ENCODE data around the gene DNAH9. TPM values are rescaled to one million over a fixed set of nuclear protein-coding genes. Genes with fewer than 3 reads are reported as not detected.

DNAH9 gene
- total and polyA plus RNA-seq, 2 donors = 0.79 to 1.2 TPM

GRCh38 chr17:11565591-11565990, 32.7 kb upstream of the DNAH9 start:
- 71% methylated on average over 4 of the region's 4 CpGs for WGBS
- Histone ChIP-seq H3K4me1 (ENCODE audit: insufficient read depth) (no peaks in the 10 kb centered on the region), H3K36me3 (ENCODE audit: insufficient read depth) (no peaks in the 10 kb centered on the region), H3K4me3 (ENCODE audit: low read depth, low read length) (no peak overlapping the region), H3K27ac (ENCODE audit: low read depth) (no peak overlapping the region)
- no peak for DNase-seq (ENCODE audit: extremely low spot score)

- 59% methylated on average over 3 of the region's 3 CpGs for WGBS
- no peak for DNase-seq (ENCODE audit: extremely low spot score)
Measured at GRCh38 chr17:11578998-11579397, 19.3 kb upstream of the DNAH9 start.

GRCh38 chr17:11580677-11581076, 17.6 kb upstream of the DNAH9 start:
- WGBS = 90% methylated on average over 3 of the region's 3 CpGs
- Histone ChIP-seq H3K27ac (ENCODE audit: low read depth) (no peak overlapping the region), H3K4me3 (ENCODE audit: low read depth, low read length) (no peak overlapping the region), H3K4me1 (ENCODE audit: insufficient read depth) (no peaks in the 10 kb centered on the region), H3K36me3 (ENCODE audit: insufficient read depth) (no peaks in the 10 kb centered on the region)
- DNase-seq (ENCODE audit: extremely low spot score) = no peak

More at GRCh38 chr17:11578998-11579397, 19.3 kb upstream of the DNAH9 start:
- H3K27ac ChIP-seq (ENCODE audit: low read depth) = no peak overlapping the region
- no peaks in the 10 kb centered on the region for H3K36me3 ChIP-seq (ENCODE audit: insufficient read depth)
- H3K4me1 ChIP-seq (ENCODE audit: insufficient read depth) = no peaks in the 10 kb centered on the region
- H3K4me3 ChIP-seq (ENCODE audit: low read depth, low read length) = no peak overlapping the region

- DNase-seq (ENCODE audit: extremely low spot score) = no peak
- Histone ChIP-seq H3K36me3 (ENCODE audit: insufficient read depth) (no peaks in the 10 kb centered on the region), H3K27ac (ENCODE audit: low read depth) (no peak overlapping the region), H3K4me1 (ENCODE audit: insufficient read depth) (no peaks in the 10 kb centered on the region), H3K4me3 (ENCODE audit: low read depth, low read length) (no peak overlapping the region)
- WGBS = 95% methylated on average over 5 of the region's 5 CpGs
Measured at GRCh38 chr17:11582217-11582616, 16.1 kb upstream of the DNAH9 start.

GRCh38 chr17:11583306-11583992, 14.8 kb upstream of the DNAH9 start:
- Histone ChIP-seq H3K4me3 (ENCODE audit: low read depth, low read length) (no peak overlapping the region), H3K36me3 (ENCODE audit: insufficient read depth) (no peaks in the 10 kb centered on the region), H3K27ac (ENCODE audit: low read depth) (no peak overlapping the region), H3K4me1 (ENCODE audit: insufficient read depth) (no peaks in the 10 kb centered on the region)
- 88% methylated on average over 9 of the region's 9 CpGs for WGBS
- no peak for DNase-seq (ENCODE audit: extremely low spot score)

GRCh38 chr17:11589716-11590115, 8.6 kb upstream of the DNAH9 start:
- Histone ChIP-seq H3K27ac (ENCODE audit: low read depth) (no peak overlapping the region), H3K4me3 (ENCODE audit: low read depth, low read length) (no peak overlapping the region), H3K4me1 (ENCODE audit: insufficient read depth) (no peaks in the 10 kb centered on the region), H3K36me3 (ENCODE audit: insufficient read depth) (no peaks in the 10 kb centered on the region)
- 44% methylated on average over 3 of the region's 3 CpGs for WGBS
- DNase-seq (ENCODE audit: extremely low spot score) = no peak

- no peak overlapping the region for H3K4me3 ChIP-seq (ENCODE audit: low read depth, low read length)
- no peaks in the 10 kb centered on the region for H3K36me3 ChIP-seq (ENCODE audit: insufficient read depth)
- WGBS = 85% methylated on average over 5 of the region's 5 CpGs
- no peak for DNase-seq (ENCODE audit: extremely low spot score)
- H3K27ac ChIP-seq (ENCODE audit: low read depth) = no peak overlapping the region
- no peaks in the 10 kb centered on the region for H3K4me1 ChIP-seq (ENCODE audit: insufficient read depth)
Measured at GRCh38 chr17:11601661-11602060, 3.4 kb downstream of the DNAH9 start.

- H3K4me1 ChIP-seq (ENCODE audit: insufficient read depth) = no peaks in the 10 kb centered on the region
- no peak overlapping the region for H3K4me3 ChIP-seq (ENCODE audit: low read depth, low read length)
- 10% methylated on average over 6 of the region's 6 CpGs for WGBS
- H3K27ac ChIP-seq (ENCODE audit: low read depth) = no peak overlapping the region
- DNase-seq (ENCODE audit: extremely low spot score) = peak; percentile 80
- no peaks in the 10 kb centered on the region for H3K36me3 ChIP-seq (ENCODE audit: insufficient read depth)
Measured at GRCh38 chr17:11608396-11608795, 10.1 kb downstream of the DNAH9 start.

GRCh38 chr17:11610999-11611566, 12.8 kb downstream of the DNAH9 start:
- 54% methylated on average over 6 of the region's 6 CpGs for WGBS
- Histone ChIP-seq H3K36me3 (ENCODE audit: insufficient read depth) (no peaks in the 10 kb centered on the region), H3K4me1 (ENCODE audit: insufficient read depth) (no peaks in the 10 kb centered on the region), H3K27ac (ENCODE audit: low read depth) (no peak overlapping the region), H3K4me3 (ENCODE audit: low read depth, low read length) (no peak overlapping the region)
- no peak for DNase-seq (ENCODE audit: extremely low spot score)

- Histone ChIP-seq H3K4me3 (ENCODE audit: low read depth, low read length) (no peak overlapping the region), H3K27ac (ENCODE audit: low read depth) (no peak overlapping the region), H3K36me3 (ENCODE audit: insufficient read depth) (no peaks in the 10 kb centered on the region), H3K4me1 (ENCODE audit: insufficient read depth) (no peaks in the 10 kb centered on the region)
- 49% methylated on average over 2 of the region's 2 CpGs for WGBS
- no peak for DNase-seq (ENCODE audit: extremely low spot score)
Measured at GRCh38 chr17:11612956-11613355, 14.7 kb downstream of the DNAH9 start.

GRCh38 chr17:11618861-11619566, 20.7 kb downstream of the DNAH9 start:
- WGBS = 69% methylated on average over 8 of the region's 8 CpGs
- no peaks in the 10 kb centered on the region for H3K4me1 ChIP-seq (ENCODE audit: insufficient read depth)
- no peak overlapping the region for H3K4me3 ChIP-seq (ENCODE audit: low read depth, low read length)
- no peak overlapping the region for H3K27ac ChIP-seq (ENCODE audit: low read depth)
- no peaks in the 10 kb centered on the region for H3K36me3 ChIP-seq (ENCODE audit: insufficient read depth)
- no peak for DNase-seq (ENCODE audit: extremely low spot score)

- Histone ChIP-seq H3K27ac (ENCODE audit: low read depth) (no peak overlapping the region), H3K4me3 (ENCODE audit: low read depth, low read length) (no peak overlapping the region), H3K36me3 (ENCODE audit: insufficient read depth) (no peaks in the 10 kb centered on the region), H3K4me1 (ENCODE audit: insufficient read depth) (no peaks in the 10 kb centered on the region)
- 86% methylated on average over 5 of the region's 5 CpGs for WGBS
- DNase-seq (ENCODE audit: extremely low spot score) = no peak
Measured at GRCh38 chr17:11622492-11622891, 24.2 kb downstream of the DNAH9 start.

- Histone ChIP-seq H3K27ac (ENCODE audit: low read depth) (no peak overlapping the region), H3K4me3 (ENCODE audit: low read depth, low read length) (no peak overlapping the region), H3K4me1 (ENCODE audit: insufficient read depth) (no peaks in the 10 kb centered on the region), H3K36me3 (ENCODE audit: insufficient read depth) (no peaks in the 10 kb centered on the region)
- 60% methylated on average over 6 of the region's 6 CpGs for WGBS
- no peak for DNase-seq (ENCODE audit: extremely low spot score)
Measured at GRCh38 chr17:11624976-11625375, 26.7 kb downstream of the DNAH9 start.

- no peaks in the 10 kb centered on the region for H3K4me1 ChIP-seq (ENCODE audit: insufficient read depth)
- 66% methylated on average over 3 of the region's 3 CpGs for WGBS
- H3K36me3 ChIP-seq (ENCODE audit: insufficient read depth) = no peaks in the 10 kb centered on the region
- H3K4me3 ChIP-seq (ENCODE audit: low read depth, low read length) = no peak overlapping the region
- DNase-seq (ENCODE audit: extremely low spot score) = no peak
- no peak overlapping the region for H3K27ac ChIP-seq (ENCODE audit: low read depth)
Measured at GRCh38 chr17:11625878-11626277, 27.6 kb downstream of the DNAH9 start.

All from urinary bladder (tissue), 4 donors.